Smooth muscle cell of the brain vasculature (primary cell): ENCODE data around the gene PIEZO1.
"Not testable (repeated sequence)": the region's sequence is repeated elsewhere in the genome, so short reads cannot be mapped to it uniquely, and the experiment has no call there.

Source experiments
- DNase-seq: peaks from one replicate; pipeline ENCODE4 v3.0.0-alpha.2; 2012; ENCODE audit warnings: low read depth, low spot score

Gene PIEZO1

GRCh38 chr16:88805340-88805715, 20.3 kb upstream of the PIEZO1 start:
- DNase-seq: no peak

DNA sequence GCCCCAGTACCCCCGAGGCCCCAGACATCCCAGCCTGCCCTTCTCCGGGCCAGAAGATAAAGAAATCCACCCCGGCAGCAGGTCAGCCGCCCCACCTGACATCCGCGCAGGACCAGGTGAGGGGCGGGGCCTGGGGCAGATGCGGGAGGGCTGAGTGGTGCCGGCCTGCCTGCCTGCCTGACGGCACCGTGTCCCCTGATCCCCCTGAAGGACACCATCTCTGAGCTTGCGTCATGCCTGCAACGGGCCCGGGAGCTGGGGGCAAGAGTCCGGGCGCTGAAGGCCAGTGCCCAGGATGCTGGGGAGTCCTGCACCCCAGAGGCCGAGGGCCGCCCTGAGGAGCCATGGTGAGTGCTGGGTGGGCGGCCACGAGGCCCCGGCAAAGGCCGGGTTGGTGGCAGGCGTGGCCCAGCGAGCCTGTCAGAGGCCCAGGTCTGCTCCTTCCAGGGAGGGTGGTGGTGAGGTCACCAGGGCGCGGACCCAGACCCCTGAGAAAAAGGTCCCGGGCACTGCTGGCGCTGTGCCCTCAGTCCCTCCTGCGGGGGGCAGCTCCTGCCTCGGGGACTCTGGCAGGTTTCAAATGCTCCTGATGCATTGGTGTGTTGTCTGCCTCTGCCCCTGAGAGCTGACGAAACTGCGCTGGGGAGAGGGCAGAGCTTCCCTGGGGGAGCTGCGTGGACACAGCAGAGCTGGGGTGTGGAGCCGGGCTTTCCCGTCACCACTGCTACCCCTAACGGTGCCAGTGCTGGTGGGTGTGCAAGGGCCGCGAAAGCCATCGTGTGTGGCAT, 19.7 kb upstream of the PIEZO1 start:
- DNase-seq: no peak

DNA sequence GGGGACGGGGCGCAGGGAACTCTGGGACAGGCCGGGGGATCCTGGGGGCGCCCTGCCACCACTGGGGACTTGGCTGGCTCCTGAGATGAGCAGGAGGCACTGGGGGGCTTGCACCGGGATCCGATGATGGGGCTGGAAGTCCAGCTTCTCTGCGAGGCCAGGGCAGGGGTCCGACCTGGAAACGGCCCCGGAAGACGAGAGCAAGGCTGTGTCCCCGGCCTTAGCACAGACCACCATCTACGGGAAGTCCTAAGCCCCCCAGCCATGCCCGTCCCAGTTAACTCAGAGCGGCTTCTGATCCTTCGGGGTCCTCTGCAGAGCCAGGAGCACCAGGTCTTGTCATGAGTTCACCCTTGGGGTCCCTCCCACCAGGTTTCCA, 19.1 kb upstream of the PIEZO1 start:
- no peak for DNase-seq

DNA sequence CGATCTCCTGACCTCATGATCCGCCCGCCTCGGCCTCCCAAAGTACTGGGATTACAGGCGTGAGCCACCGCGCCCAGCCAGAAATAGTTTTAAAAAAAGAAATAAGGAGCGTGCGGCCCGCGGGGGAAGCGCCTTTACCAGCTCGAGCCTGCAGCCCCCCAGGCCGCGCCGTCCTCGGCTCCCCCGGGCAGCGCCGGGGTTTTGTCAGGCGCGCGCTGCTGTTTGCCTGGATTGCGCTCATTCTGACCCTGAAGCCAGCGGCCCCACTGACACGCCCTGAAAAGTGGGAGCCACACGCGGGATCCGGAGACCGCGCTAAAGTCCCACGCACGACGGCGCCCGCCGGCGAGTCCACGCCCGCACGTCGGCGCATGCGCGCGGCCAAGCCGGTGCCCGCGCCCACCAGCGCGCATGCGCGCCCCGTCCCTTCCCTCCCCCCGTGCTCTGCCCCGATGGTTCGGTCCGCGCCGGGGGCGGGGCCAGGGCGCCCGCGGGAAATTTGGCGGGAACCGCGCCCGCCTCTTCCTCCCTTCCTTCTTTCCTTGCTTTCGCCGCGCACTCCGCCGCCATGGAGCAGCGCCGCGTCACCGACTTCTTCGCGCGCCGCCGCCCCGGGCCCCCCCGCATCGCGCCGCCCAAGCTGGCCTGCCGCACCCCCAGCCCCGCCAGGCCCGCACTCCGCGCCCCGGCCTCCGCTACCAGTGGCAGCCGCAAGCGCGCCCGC, 18.4 kb upstream of the PIEZO1 start, which contains the start of gene CDT1:
CDT1 (plus strand) TSS at position 526 of the 724 bp plus-strand sequence; CDS start at position 569, 43 bp downstream.
- DNase-seq: no peak

DNA sequence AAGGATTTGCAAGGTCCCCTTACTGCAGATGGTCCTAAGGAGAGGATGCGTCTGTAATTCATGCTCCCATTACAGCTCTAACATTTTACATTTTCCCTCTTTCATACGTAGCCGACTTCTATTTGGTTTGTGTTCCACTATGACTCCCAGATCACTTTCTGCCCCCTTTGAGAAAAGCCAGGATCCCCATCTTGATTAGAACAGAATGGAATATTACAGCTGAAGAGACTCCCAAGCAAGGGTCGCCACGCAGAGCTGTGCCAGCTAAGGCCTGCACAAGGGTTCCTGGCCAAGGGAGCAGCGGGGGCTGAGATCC, 15.2 kb upstream of the PIEZO1 start:
- DNase-seq: no peak

- no peak for DNase-seq
Measured at GRCh38 chr16:88799569-88800276, 14.7 kb upstream of the PIEZO1 start.

DNA sequence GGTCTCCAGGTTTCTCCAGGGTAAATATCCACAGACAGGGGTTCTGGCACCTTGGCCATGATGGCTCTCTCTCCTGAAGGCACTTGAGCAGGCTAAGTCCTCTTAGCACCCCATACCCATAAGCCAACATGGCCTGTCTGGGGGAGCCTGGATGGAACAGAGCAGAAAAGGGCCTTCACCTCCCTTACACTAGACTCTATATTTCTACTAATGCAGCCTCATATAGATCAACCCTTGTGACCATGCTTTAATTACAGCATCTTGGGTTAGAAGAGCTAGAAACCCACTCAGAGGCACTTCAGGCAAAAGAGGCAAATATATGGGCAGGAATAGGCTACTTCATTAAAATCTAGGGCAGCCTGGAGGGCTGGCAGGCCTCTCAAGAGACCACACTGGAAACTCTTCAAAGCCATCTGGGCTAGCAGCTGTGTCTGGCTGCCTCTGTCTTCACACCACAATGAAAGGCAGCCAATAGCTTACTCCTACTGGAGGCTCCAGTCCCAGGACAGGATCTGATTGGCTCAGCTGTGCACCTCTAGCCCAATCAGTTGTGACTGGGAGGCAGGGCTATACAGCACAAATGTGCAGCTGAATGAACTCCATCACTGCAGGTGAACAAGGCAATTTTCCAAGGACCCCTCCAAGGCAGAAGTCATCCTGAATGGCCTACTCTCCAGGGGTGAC, 13.9 kb upstream of the PIEZO1 start:
- DNase-seq: no peak

GRCh38 chr16:88798073-88798472, 13.1 kb upstream of the PIEZO1 start:
- DNase-seq: no peak

DNA sequence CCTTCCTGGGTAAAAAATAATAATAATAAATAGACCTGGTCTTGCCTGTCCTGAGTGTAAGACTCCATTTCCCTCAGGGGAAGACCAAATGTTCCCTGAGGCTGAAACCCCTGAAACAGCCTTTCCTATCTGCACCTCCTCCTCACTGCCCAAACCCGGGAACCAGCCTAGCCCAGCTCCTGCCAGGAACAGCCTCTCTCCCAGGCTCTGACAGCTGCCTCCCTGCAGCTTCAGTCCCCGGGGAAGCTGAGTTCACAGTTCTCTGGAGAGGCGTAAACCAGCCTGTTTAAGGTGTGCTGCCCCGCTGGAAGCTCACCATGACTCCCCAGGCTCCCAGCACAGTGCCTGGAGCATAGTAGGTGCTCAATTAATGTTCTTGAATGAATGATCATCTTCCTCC, 11.3 kb upstream of the PIEZO1 start:
- no peak for DNase-seq

DNA sequence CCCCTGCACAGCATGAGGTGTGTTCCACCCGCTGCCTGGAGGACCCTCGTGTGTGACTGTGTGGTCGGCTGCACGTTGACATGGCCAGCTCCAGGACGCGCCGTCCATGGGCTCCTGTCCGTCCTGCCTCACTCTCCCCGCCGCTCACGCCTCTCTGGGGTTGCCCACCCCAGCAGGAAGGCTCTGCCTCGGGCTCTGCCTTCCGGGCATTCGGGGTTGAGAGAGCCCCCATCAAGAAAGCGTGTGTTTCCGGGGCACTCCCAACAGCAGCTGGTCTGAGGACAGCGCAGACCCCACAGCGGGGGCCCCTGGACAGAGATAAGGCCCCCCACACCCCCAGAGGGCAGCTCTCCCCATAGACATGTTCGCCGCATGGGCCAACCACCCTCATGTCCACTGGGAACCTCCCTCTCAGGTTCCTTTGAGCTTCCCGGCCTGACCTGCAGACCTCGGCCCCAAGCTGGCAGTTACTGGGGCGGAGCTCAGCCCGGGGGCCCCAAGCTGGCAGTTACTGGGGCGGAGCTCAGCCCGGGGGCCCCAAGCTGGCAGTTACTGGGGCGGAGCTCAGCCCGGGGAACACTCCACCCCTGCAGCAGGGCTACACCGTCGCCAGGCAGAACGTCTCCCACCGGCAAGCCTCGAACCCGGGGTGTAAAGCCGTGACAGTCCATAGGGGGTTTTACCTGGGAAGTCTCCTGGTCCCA, 8.4 kb upstream of the PIEZO1 start:
- DNase-seq: no peak

GRCh38 chr16:88792668-88793250, 7.7 kb upstream of the PIEZO1 start:
- no peak for DNase-seq

GRCh38 chr16:88792078-88792550, 7.1 kb upstream of the PIEZO1 start:
- DNase-seq: no peak

GRCh38 chr16:88790312-88791211, 5.5 kb upstream of the PIEZO1 start:
- DNase-seq: no peak

- no peak for DNase-seq
Measured at GRCh38 chr16:88789594-88789993, 4.6 kb upstream of the PIEZO1 start.

DNA sequence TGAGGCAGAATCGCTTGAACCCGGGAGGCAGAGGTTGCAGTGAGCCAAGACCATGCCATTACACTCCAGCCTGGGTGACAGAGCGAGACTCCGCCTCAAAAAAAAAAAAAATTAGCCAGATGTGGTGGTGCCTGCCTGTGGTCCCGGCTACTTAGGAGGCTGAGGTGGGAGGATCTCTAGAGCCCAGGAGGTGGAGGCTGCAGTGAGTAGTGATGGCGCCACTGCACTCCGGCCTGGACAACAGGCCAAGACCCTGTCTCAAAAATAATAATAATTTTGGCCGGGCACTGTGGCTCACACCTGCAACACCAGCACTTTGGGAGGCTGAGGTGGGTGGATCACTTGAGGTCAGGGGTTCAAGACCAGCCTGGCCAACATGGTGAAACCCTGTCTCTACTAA, 3.7 kb upstream of the PIEZO1 start:
- DNase-seq: not testable (repeated sequence)

DNA sequence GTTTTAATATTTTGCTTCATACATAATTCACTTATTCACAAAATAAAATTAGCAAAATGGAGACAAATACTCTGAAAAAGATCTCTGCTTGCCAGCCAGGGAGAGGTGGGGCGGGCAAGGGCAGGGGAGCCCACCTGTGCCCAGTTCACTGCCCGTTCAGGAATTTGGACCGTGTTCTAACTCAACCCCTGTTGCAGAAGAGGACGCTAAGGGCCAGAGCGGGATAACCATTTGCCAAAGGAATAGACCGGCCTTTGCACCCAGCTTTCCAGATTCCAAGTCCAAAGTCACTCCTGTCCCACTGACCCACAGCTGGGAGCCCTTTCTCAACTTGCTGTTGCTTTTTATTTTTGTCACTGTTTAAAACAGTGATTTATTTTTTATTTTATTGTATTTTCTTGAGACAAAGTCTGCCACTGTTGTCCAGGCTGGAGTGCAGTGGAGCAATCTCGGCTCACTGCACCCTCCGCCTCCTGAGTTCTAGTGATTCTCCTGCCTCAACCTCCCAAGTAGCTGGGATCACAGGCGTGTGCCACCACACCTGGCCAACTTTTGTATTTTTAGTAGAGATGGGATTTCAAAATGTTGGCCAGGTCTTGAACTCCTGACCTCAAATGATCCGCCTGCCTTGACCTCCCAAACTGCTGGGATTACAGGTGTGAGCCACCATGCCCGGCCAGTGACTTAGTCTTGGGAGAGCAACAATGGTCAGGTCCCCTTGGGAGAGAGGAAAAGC, 2.7 kb upstream of the PIEZO1 start:
- DNase-seq: no peak

GRCh38 chr16:88784856-88785105, 239 bp downstream of the PIEZO1 start:
- DNase-seq: no peak

GRCh38 chr16:88784074-88784855, 755 bp downstream of the PIEZO1 start:
- no peak for DNase-seq
